ENCODE data around the gene MEX3A.
A peak's percentile ranks its signal among the peaks of the same experiment; 100 is the strongest.
"Not testable (repeated sequence)": the region's sequence is repeated elsewhere in the genome, so short reads cannot be mapped to it uniquely, and the experiment has no call there.

Gene MEX3A

GRCh38 chr1:156082309-156083091 is at the start of gene MEX3A:
Gene MEX3A (minus strand): TSS chr1:156082465. CDS start chr1:156081998, 467 bp downstream.
- peak; percentile 76 for DNase-seq (ENCODE audit: low spot score)

- DNase-seq (ENCODE audit: low spot score), result no peak
Observed at GRCh38 chr1:156130578-156130942, 48.3 kb upstream of the MEX3A start.

- peak; percentile 94 for DNase-seq (ENCODE audit: low spot score)
Observed at GRCh38 chr1:156129687-156130577, 47.7 kb upstream of the MEX3A start.

GRCh38 chr1:156128654-156129597 is 46.7 kb upstream of the MEX3A start:
- no peak for DNase-seq (ENCODE audit: low spot score)

GRCh38 chr1:156128308-156128653 is 46.0 kb upstream of the MEX3A start:
- DNase-seq (ENCODE audit: low spot score), result no peak

GRCh38 chr1:156126630-156127534 is 44.6 kb upstream of the MEX3A start:
- DNase-seq (ENCODE audit: low spot score), result peak; percentile 92

GRCh38 chr1:156126043-156126629 is 43.9 kb upstream of the MEX3A start:
- peak; percentile 95 for DNase-seq (ENCODE audit: low spot score)

GRCh38 chr1:156125544-156125943 is 43.3 kb upstream of the MEX3A start:
- DNase-seq (ENCODE audit: low spot score), result not testable (repeated sequence)

GRCh38 chr1:156124557-156125483 is 42.6 kb upstream of the MEX3A start:
- DNase-seq (ENCODE audit: low spot score), result peak; percentile 72

GRCh38 chr1:156123356-156124196 is 41.3 kb upstream of the MEX3A start:
- peak; percentile 97 for DNase-seq (ENCODE audit: low spot score)

- DNase-seq (ENCODE audit: low spot score), result peak; percentile 78
Observed at GRCh38 chr1:156122519-156123355, 40.5 kb upstream of the MEX3A start.

GRCh38 chr1:156122086-156122485 is 39.8 kb upstream of the MEX3A start:
- no peak for DNase-seq (ENCODE audit: low spot score)

GRCh38 chr1:156121457-156121856 is 39.2 kb upstream of the MEX3A start:
- DNase-seq (ENCODE audit: low spot score), result no peak

- DNase-seq (ENCODE audit: low spot score), result not testable (repeated sequence)
Observed at GRCh38 chr1:156121005-156121404, 38.7 kb upstream of the MEX3A start.

GRCh38 chr1:156120318-156120717 is 38.1 kb upstream of the MEX3A start:
- no peak for DNase-seq (ENCODE audit: low spot score)

- peak; percentile 71 for DNase-seq (ENCODE audit: low spot score)
Observed at GRCh38 chr1:156119503-156120209, 37.4 kb upstream of the MEX3A start.
